ENCODE data around the gene EFHC2. TPM values are rescaled to one million over a fixed set of nuclear protein-coding genes. Genes with fewer than 3 reads are reported as not detected.

The EFHC2 gene
- total RNA-seq, 1 experiment from 2014 or later, result not detected

GRCh38 chrX:44106864-44107263 lies 236.6 kb downstream of the EFHC2 start:
- in situ Hi-C loops (cut with HindIII; ENCODE audit: low pct_unique_long_range_greater_than_20kb, low sequenced_read_pairs), result no loop called here

GRCh38 chrX:44105228-44105913 lies 238.1 kb downstream of the EFHC2 start:
- in situ Hi-C loops (cut with HindIII; ENCODE audit: low pct_unique_long_range_greater_than_20kb, low sequenced_read_pairs), result no loop called here
- DNase-seq (ENCODE audit: low read depth, low spot score), result peak; percentile 15

More at GRCh38 chrX:44106864-44107263, 236.6 kb downstream of the EFHC2 start:
- no peak for DNase-seq (ENCODE audit: low read depth, low spot score)

- in situ Hi-C loops (cut with HindIII; ENCODE audit: low pct_unique_long_range_greater_than_20kb, low sequenced_read_pairs), result no loop called here
- DNase-seq (ENCODE audit: low read depth, low spot score), result no peak
Observed at GRCh38 chrX:44104699-44105098, 238.8 kb downstream of the EFHC2 start.

- DNase-seq (ENCODE audit: low read depth, low spot score), result no peak
- in situ Hi-C loops (cut with HindIII; ENCODE audit: low pct_unique_long_range_greater_than_20kb, low sequenced_read_pairs), result no loop called here
Observed at GRCh38 chrX:44101281-44101680, 242.2 kb downstream of the EFHC2 start.

GRCh38 chrX:44099366-44099765 lies 244.1 kb downstream of the EFHC2 start:
- in situ Hi-C loops (cut with HindIII; ENCODE audit: low pct_unique_long_range_greater_than_20kb, low sequenced_read_pairs), result no loop called here
- DNase-seq (ENCODE audit: low read depth, low spot score), result no peak

Other genes starting within 250 kb of the EFHC2 start
- gene FUNDC1, start 199.2 kb upstream of the EFHC2 start, total RNA-seq (2014; rRNA removed; shearing (Covaris generic)), result 24.8 and 27.2 TPM in 2 replicates